Effector memory CD4-positive, alpha-beta T cell (primary cell): ENCODE data around the gene KLHL29.

ENCODE experiments used
- DNase-seq, 3 donors: peaks; one replicate each; pipeline ENCODE4 v3.0.0-alpha.2; 2020
- H3K27ac ChIP-seq: 2 replicates; pipeline ENCODE4 v1.7.0; 2013; ENCODE audit warnings: mild to moderate bottlenecking, low read length, moderate library complexity; ENCODE audit not compliant: insufficient read depth, poor library complexity, severe bottlenecking
- H3K27me3 ChIP-seq: replicated peaks from 2 replicates; pipeline ENCODE4 v1.7.0; 2013; ENCODE audit warnings: mild to moderate bottlenecking, low read length; ENCODE audit not compliant: insufficient read depth, control insufficient read depth, poor library complexity, severe bottlenecking
- H3K36me3 ChIP-seq: 2 replicates; pipeline ENCODE4 v1.7.0; 2013; ENCODE audit warnings: mild to moderate bottlenecking, low read length, moderate library complexity; ENCODE audit not compliant: control insufficient read depth, insufficient read depth
- H3K4me1 ChIP-seq: 2 replicates; pipeline ENCODE4 v1.7.0; 2013; ENCODE audit warnings: low read length, mild to moderate bottlenecking; ENCODE audit not compliant: control insufficient read depth, insufficient read depth, poor library complexity, severe bottlenecking
- H3K4me3 ChIP-seq: 2 replicates; pipeline ENCODE4 v1.7.0; 2013; ENCODE audit warnings: low read length, low read depth, mild to moderate bottlenecking; ENCODE audit not compliant: insufficient read depth, poor library complexity, severe bottlenecking
- H3K9me3 ChIP-seq: 2 replicates; pipeline ENCODE4 v1.7.0; 2013; ENCODE audit warnings: mild to moderate bottlenecking, low read length, moderate library complexity; ENCODE audit not compliant: control insufficient read depth

KLHL29 gene

DNA sequence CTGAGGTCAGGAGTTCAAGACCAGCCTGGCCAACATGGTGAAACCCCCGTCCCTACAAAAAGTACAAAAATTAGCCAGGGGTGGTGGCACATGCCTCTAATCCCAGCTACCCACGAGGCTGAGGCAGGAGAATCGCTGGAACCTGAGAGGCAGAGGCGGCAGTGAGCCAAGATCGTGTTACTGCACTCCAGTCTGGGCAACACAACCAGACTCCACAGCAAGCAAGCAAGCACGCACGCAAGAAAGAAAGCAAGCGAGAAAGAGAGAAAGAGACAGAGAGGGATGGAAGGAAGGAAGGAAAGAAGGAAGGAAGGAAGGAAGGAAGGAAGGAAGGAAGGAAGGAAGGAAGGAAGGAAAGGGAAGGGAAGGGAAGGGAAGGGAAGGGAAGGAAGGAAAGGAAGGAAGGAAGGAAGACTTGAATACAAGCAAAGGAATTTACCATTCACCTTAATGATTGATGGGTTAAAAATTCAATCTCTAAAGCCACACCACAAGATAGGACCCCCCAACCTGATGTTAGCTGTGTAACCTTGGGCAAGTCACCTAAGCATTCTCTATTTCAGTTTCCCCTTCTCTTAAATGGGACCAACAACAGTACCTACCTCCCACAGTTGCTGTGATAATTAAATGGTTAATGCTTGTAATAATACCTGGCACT, 360.2 kb downstream of the KLHL29 start:
- Histone ChIP-seq H3K27ac (no peak overlapping the region), H3K4me1 (no peaks in the 10 kb centered on the region), H3K36me3 (no peaks in the 10 kb centered on the region), H3K9me3 (no peaks in the 10 kb centered on the region), H3K27me3 (no peaks in the 10 kb centered on the region), H3K4me3 (no peak overlapping the region)
- no peak for DNase-seq

DNA sequence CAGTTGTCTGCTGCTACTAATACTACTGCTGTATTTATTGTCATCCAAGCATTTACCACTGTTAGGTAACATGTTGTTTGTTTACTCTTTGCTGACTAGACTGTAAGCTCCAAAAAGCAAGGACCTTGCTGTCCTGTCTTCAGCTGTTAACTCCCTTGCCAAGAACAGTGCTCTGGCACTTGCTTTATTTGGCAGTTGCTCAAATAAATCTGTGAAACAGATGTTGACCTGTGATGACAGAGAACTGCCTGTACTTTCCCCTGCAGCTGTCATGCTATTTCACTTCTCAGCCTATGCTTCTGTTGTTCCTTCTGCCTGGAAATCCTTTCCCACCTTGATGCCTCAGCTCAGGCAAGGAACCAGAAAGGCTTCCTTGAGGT, 360.7 kb downstream of the KLHL29 start:
- no peaks in the 10 kb centered on the region for H3K4me1 ChIP-seq
- no peaks in the 10 kb centered on the region for H3K27me3 ChIP-seq
- no peak overlapping the region for H3K4me3 ChIP-seq
- H3K27ac ChIP-seq = no peak overlapping the region
- no peaks in the 10 kb centered on the region for H3K9me3 ChIP-seq
- H3K36me3 ChIP-seq = no peaks in the 10 kb centered on the region
- no peak for DNase-seq

DNA sequence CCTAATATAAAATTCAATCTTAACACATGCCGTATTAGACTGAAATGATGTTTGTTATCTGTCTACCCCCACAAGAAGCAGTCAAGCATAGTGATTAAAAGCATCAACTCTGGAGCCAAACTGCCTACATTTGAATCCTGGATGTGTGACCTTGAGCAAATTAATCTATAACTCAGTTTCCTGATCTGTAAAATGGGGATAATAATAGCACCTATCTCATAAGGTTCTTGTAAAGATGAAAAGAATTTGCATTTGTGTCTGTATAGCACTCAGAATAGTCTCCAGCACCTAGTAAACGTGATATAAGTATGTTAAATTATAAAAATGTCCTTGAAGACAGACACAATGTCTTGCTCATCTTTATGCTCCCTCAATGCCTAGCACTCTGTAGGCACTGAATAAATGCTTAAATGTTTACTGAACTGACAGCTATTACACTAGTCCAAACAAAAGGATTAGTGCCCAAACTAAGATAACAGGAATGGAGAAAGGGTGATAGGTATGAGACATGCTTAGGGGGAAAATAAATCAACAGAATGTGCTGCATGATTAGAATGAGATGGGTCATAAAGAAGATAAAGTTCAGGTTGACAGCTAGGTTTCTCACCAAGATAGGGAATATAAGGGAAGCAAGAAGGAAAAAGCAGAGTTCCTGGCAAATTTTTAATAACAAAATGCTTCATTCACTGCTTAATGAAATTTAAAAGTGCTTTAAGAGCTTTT, 361.3 kb downstream of the KLHL29 start:
- Histone ChIP-seq H3K9me3 (no peaks in the 10 kb centered on the region), H3K27ac (no peak overlapping the region), H3K4me3 (no peak overlapping the region), H3K27me3 (no peaks in the 10 kb centered on the region), H3K36me3 (peaks cover 2% of the 10 kb centered on the region), H3K4me1 (no peaks in the 10 kb centered on the region)
- no peak for DNase-seq

DNA sequence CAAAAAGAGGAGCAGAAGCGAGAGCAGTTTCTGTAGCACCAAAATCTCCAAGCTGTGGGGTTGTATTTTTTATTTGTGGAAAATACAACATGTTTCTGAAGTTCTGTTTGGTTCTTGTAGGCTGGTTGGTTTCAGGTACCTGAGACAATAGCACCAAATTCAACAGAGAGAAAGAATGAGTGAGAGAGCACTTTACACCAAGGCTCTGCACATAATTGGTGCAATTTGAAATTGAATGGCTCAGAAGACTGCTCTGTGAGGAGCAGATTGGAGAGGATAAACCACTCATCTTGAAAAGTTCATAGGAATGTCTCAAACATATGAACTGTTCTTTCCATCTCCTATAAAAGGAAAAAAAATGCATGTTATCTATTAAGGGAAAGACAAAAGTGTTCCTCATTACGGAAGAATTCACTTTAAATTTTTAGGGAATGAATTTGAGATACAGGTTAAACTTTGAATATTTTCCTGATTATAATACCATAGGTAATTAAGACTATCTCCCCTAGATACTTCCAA, 366.8 kb downstream of the KLHL29 start:
- Histone ChIP-seq H3K4me1 (no peaks in the 10 kb centered on the region), H3K4me3 (no peak overlapping the region), H3K9me3 (no peaks in the 10 kb centered on the region), H3K27ac (no peak overlapping the region), H3K36me3 (peaks cover 19% of the 10 kb centered on the region), H3K27me3 (no peaks in the 10 kb centered on the region)
- DNase-seq = no peak

DNA sequence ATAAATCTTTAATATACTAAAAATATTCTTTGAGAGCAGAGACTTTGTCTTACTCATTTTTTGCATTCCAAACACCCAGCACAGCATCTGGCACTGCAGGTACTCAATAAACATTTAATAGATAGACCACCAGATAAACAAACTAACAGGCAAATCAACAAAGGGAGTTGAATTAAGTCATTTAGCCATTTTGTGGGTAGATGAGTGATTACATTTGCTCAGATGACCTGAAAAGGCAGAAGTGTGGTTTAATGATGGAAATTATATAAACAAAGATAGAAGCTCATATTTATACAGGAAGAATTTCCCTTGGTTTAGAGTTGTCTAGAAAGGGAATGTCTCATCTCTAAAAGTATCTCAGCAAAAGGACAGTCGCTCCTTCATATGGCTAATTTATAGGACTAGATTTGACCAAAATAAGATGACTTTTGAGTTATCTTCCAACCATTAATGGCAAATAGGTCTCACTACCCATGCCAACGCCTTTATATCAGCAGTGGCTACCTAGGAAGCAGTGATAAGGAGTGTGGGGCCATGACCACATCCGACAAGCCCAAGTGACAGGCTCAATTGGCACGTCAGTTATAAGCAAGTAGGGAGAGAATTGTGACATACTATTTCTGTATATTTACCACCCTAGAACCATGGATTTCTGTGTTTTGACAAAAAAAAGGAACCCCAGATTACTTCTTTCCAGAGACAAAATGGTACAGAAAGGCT, 368.5 kb downstream of the KLHL29 start:
- Histone ChIP-seq H3K4me1 (no peaks in the 10 kb centered on the region), H3K36me3 (peaks cover 31% of the 10 kb centered on the region), H3K27ac (no peak overlapping the region), H3K4me3 (no peak overlapping the region), H3K9me3 (no peaks in the 10 kb centered on the region), H3K27me3 (no peaks in the 10 kb centered on the region)
- DNase-seq = no peak

DNA sequence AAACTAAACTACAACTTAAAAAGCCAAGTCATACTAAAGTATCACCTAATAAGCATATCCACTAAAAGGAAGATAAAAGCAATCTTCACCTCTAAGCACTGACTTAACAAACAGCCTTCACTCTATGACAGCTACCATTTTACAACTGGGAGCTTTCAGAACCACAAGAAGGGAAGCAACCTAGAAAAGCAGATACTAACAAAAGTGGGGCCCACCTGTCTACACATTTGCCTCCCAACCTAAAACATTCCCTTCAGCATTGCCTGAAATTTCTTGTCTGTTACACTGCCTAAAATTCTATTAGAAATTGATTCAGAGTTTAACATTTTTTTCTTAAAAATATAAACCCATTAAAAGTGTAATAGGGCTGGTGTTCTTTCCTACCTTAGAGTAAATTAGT, 370.0 kb downstream of the KLHL29 start:
- no peaks in the 10 kb centered on the region for H3K9me3 ChIP-seq
- H3K4me3 ChIP-seq = no peak overlapping the region
- peaks cover 31% of the 10 kb centered on the region for H3K36me3 ChIP-seq
- no peaks in the 10 kb centered on the region for H3K27me3 ChIP-seq
- no peaks in the 10 kb centered on the region for H3K4me1 ChIP-seq
- DNase-seq = no peak
- H3K27ac ChIP-seq = no peak overlapping the region

DNA sequence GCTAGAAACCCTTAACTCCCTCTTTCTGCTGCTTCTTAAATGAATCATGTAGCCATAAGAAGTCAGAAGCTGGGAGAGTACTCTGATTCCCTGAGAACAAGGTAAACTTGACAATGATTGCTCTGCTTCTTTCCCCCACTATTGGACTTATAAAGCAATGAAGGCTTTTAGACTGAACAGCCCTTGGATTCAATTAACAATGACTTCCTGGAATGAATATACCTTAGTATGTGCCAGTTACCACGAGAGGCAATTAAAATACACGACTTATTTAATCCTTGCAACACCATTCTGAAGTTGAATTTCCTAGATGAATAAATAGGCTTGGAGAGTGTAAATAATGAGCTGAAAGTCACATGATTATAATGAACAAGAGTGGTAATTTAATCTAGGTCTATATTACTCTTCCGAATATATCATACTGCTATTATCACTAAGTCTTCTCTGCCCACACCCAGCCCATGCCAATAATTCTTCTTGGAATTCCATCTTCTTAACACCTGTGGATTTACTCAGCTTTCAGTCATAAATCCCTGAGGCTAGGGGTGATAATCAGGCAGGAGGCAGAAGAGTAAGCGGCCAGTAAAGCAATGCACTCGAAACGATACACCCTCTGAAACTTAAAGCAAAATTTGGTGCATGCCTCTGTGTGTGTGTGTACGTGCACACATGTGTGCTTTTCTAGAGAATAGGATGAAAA, 371.8 kb downstream of the KLHL29 start:
- H3K27me3 ChIP-seq = no peaks in the 10 kb centered on the region
- no peak overlapping the region for H3K4me3 ChIP-seq
- no peak overlapping the region for H3K27ac ChIP-seq
- H3K9me3 ChIP-seq = no peaks in the 10 kb centered on the region
- peaks cover 26% of the 10 kb centered on the region for H3K36me3 ChIP-seq
- H3K4me1 ChIP-seq = no peaks in the 10 kb centered on the region
- DNase-seq = no peak

DNA sequence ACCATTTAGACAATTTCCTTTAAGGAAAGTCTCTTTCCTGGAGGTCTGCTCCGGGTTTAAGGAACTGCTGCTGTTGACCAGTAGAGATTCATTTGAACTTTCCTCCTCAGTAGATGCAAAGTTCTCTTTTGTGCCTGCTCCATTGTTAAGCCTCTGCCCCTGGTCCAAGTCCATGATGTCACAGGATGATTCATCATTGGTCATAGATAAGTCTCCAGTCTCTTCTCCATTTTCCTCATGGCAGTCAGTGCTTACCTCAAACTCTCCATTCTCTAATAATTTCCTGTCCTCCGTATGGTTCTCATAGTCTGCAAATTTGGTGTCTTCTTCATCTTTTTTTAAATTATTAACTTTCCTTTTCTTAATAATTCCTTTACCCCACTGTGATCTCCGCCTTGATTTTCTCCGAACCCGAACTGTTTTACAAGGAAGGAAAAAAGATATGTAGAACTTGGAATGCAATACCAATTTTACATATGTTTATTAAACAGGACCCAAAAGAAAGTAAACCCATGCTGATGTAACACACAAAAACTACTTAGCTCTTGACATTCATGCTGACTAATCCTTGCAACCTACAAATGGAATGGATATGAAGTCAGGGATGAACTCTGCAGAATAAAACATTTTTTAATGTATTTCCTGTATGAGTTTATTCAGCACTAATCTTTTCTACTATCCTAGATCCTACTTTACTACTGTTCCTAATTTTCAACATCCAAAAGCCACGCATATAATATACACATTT, 372.9 kb downstream of the KLHL29 start:
- H3K27me3 ChIP-seq = no peaks in the 10 kb centered on the region
- no peak for DNase-seq
- no peaks in the 10 kb centered on the region for H3K4me1 ChIP-seq
- H3K4me3 ChIP-seq = no peak overlapping the region
- peaks cover 22% of the 10 kb centered on the region for H3K36me3 ChIP-seq
- no peak overlapping the region for H3K27ac ChIP-seq
- no peaks in the 10 kb centered on the region for H3K9me3 ChIP-seq
